ENCODE data around the gene ADAMTS18. TPM values are rescaled to one million over a fixed set of nuclear protein-coding genes. Genes with fewer than 3 reads are reported as not detected.

The ADAMTS18 gene
- total RNA-seq, 6 experiments from 2014 or later: not detected

DNA sequence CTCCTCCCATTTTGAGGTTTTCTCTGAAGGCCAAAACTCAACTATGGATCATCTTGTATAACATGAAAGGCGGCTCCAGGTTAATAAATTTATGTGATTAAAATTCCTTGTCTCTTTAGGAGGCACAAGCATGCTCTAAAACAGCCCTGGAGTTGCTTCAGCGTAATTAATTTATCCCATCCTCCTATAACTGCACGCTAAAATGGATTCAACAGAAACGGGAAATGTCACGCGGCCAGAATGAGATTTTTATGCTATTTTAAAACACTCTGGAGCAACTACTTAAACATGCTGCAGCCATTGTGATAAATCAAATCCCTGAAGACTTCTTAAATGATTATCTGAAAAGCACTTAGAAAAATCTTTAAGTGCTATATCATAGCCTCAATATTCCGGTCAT, 106.6 kb downstream of the ADAMTS18 start:
- H3K27me3 Mint-ChIP-seq (ENCODE audit: insufficient read depth): no peaks in the 10 kb centered on the region
- no peak for TF ChIP-seq CTCF (IDR thresholded peaks at IDR 0.05)
- H3K27ac Mint-ChIP-seq: no peak overlapping the region
- H3K9me3 Mint-ChIP-seq: peaks cover 29% of the 10 kb centered on the region
- no peak for DNase-seq
- no peak overlapping the region for H3K4me3 Mint-ChIP-seq
- H3K4me1 Mint-ChIP-seq (ENCODE audit: low read depth): no peaks in the 10 kb centered on the region
- no peaks in the 10 kb centered on the region for H3K36me3 Mint-ChIP-seq (ENCODE audit: low read depth)

GRCh38 chr16:77327717-77328116, 107.1 kb downstream of the ADAMTS18 start:
- no peak for TF ChIP-seq CTCF (IDR thresholded peaks at IDR 0.05)
- no peak for DNase-seq
- no peaks in the 10 kb centered on the region for H3K36me3 Mint-ChIP-seq (ENCODE audit: low read depth)
- no peak overlapping the region for H3K27ac Mint-ChIP-seq
- H3K4me1 Mint-ChIP-seq (ENCODE audit: low read depth): no peaks in the 10 kb centered on the region
- H3K9me3 Mint-ChIP-seq: peaks cover 24% of the 10 kb centered on the region
- no peak overlapping the region for H3K4me3 Mint-ChIP-seq
- H3K27me3 Mint-ChIP-seq (ENCODE audit: insufficient read depth): no peaks in the 10 kb centered on the region

- H3K9me3 Mint-ChIP-seq: peaks cover 44% of the 10 kb centered on the region
- no peak for DNase-seq
- no peak for TF ChIP-seq CTCF (IDR thresholded peaks at IDR 0.05)
Observed at GRCh38 chr16:77324729-77325128, 110.1 kb downstream of the ADAMTS18 start.

GRCh38 chr16:77323695-77324094, 111.1 kb downstream of the ADAMTS18 start:
- Mint-ChIP-seq H3K4me3 (no peak overlapping the region), H3K4me1 (ENCODE audit: low read depth) (no peaks in the 10 kb centered on the region), H3K9me3 (peaks cover 44% of the 10 kb centered on the region), H3K36me3 (ENCODE audit: low read depth) (no peaks in the 10 kb centered on the region), H3K27ac (no peak overlapping the region), H3K27me3 (ENCODE audit: insufficient read depth) (no peaks in the 10 kb centered on the region)
- no peak for DNase-seq
- TF ChIP-seq CTCF (IDR thresholded peaks at IDR 0.05): no peak

More at GRCh38 chr16:77324729-77325128, 110.1 kb downstream of the ADAMTS18 start:
- Mint-ChIP-seq H3K36me3 (ENCODE audit: low read depth) (no peaks in the 10 kb centered on the region), H3K27ac (no peak overlapping the region), H3K4me3 (no peak overlapping the region), H3K4me1 (ENCODE audit: low read depth) (no peaks in the 10 kb centered on the region), H3K27me3 (ENCODE audit: insufficient read depth) (no peaks in the 10 kb centered on the region)

DNA sequence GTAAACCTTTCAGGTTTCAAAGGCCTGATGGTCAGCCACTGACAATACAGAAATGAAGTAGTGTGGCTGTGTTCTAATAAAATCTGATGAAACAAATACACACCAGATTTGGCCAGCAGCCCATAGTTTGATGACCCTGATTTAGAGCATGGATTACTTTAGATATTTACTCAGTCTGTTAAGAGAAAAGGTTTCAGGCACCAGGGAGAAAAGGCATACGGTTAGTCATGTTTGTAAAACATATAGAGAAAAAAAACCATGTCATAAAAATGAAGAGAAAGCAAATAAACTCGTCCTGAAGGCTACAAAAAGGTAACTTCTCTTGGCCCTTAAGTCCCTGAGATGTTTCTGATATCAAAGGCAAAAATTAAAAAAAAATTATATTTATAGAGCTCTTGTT, 112.1 kb downstream of the ADAMTS18 start:
- H3K9me3 Mint-ChIP-seq: peaks cover 39% of the 10 kb centered on the region
- H3K4me1 Mint-ChIP-seq (ENCODE audit: low read depth): no peaks in the 10 kb centered on the region
- TF ChIP-seq CTCF (IDR thresholded peaks at IDR 0.05): no peak
- no peak for DNase-seq
- no peaks in the 10 kb centered on the region for H3K27me3 Mint-ChIP-seq (ENCODE audit: insufficient read depth)
- H3K4me3 Mint-ChIP-seq: no peak overlapping the region
- H3K27ac Mint-ChIP-seq: no peak overlapping the region
- H3K36me3 Mint-ChIP-seq (ENCODE audit: low read depth): no peaks in the 10 kb centered on the region

- Mint-ChIP-seq H3K27ac (no peak overlapping the region), H3K9me3 (peaks cover 31% of the 10 kb centered on the region), H3K27me3 (ENCODE audit: insufficient read depth) (no peaks in the 10 kb centered on the region), H3K4me3 (no peak overlapping the region), H3K4me1 (ENCODE audit: low read depth) (no peaks in the 10 kb centered on the region), H3K36me3 (ENCODE audit: low read depth) (no peaks in the 10 kb centered on the region)
- no peak for TF ChIP-seq CTCF (IDR thresholded peaks at IDR 0.05)
- DNase-seq: no peak
Observed at GRCh38 chr16:77317059-77317458, 117.8 kb downstream of the ADAMTS18 start.
